HepG2 (cell line): ENCODE measurements around the gene STMN3. TPM values are rescaled to one million over a fixed set of nuclear protein-coding genes. Genes with fewer than 3 reads are reported as not detected.
A peak's percentile ranks its signal among the peaks of the same experiment; 100 is the strongest.

Experiments used
- ADNP ChIP-seq: sonication (generic); formaldehyde crosslinking; IDR thresholded peaks from 2 replicates; pipeline ENCODE4 v1.4.0; 2020; ENCODE audit warnings: missing genetic modification reagents
- CHCHD3 ChIP-seq: sonication (generic); formaldehyde crosslinking; IDR thresholded peaks from 2 replicates; pipeline ENCODE4 v1.8.0; 2022; ENCODE audit warnings: mild to moderate bottlenecking, missing genetic modification reagents, moderate library complexity
- FOXP1 ChIP-seq, 2 experiments: fragments of 450-650 bp in 1 of 2; IDR thresholded peaks; 2 replicates each; pipeline ENCODE4 v1.6.1; 2017 to 2018; ENCODE audit warnings: antibody characterized with exemption in 1 of 2
- HHEX ChIP-seq: IDR thresholded peaks from 2 replicates; pipeline ENCODE4 v1.6.1; 2016; ENCODE audit warnings: control low read depth
- RBAK ChIP-seq: sonication (generic); formaldehyde crosslinking; IDR thresholded peaks from 2 replicates; pipeline ENCODE4 v1.5.1; 2020; ENCODE audit warnings: mild to moderate bottlenecking, missing genetic modification reagents
- RCOR2 ChIP-seq: IDR thresholded peaks from 2 replicates; pipeline ENCODE4 v1.6.1; 2016; ENCODE audit warnings: missing biosample characterization, missing genetic modification reagents
- ZMYM3 ChIP-seq: sonication (generic); formaldehyde crosslinking; IDR thresholded peaks from 2 replicates; pipeline ENCODE4 v1.5.1; 2020; ENCODE audit warnings: mild to moderate bottlenecking, missing genetic modification reagents
- ZNF350 ChIP-seq: sonication (generic); formaldehyde crosslinking; IDR thresholded peaks from 2 replicates; pipeline ENCODE4 v1.4.0; 2020; ENCODE audit warnings: mild to moderate bottlenecking, low read depth, missing genetic modification reagents, borderline replicate concordance
- ZNF407 ChIP-seq: sonication (generic); formaldehyde crosslinking; IDR thresholded peaks from one replicate; pipeline ENCODE4 v1.5.1; 2020; ENCODE audit warnings: mild to moderate bottlenecking, missing genetic modification reagents; ENCODE audit errors: not compliant biosample characterization
- ZNF546 ChIP-seq: sonication (generic); formaldehyde crosslinking; conservative IDR thresholded peaks from 2 replicates; pipeline ENCODE4 v1.8.1; 2023; ENCODE audit warnings: mild to moderate bottlenecking, missing genetic modification reagents
- ZNF569 ChIP-seq: sonication (generic); formaldehyde crosslinking; IDR thresholded peaks from 2 replicates; pipeline ENCODE4 v1.5.0; 2020; ENCODE audit warnings: mild to moderate bottlenecking, missing genetic modification reagents, moderate library complexity, borderline replicate concordance
- ZNF607 ChIP-seq: sonication (generic); formaldehyde crosslinking; IDR thresholded peaks from 2 replicates; pipeline ENCODE4 v1.5.1; 2020; ENCODE audit warnings: missing genetic modification reagents, mild to moderate bottlenecking, borderline replicate concordance
- ZNF678 ChIP-seq: sonication (generic); formaldehyde crosslinking; IDR thresholded peaks from 2 replicates; pipeline ENCODE4 v1.4.0; 2020; ENCODE audit warnings: mild to moderate bottlenecking, missing genetic modification reagents
- polyA plus RNA-seq, 8 experiments: library from polyadenylated mRNA; depleted of rRNA in 3 of 8; stranded (reverse) in 7 of 8; unstranded in 1 of 8; fragments of >200 nt; fragmentation: Illumina TruSeq in 4 of 8; extraction: Trizol in 4 of 8; gene quantifications; 2 replicates each; pipeline versions ENCODE4 v1.2.1 to v1.2.3, GENCODE V29; 2011 to 2016; ENCODE audit warnings: low read depth in 4 of 8, missing spikeins in 1 of 8, mixed read lengths in 1 of 8; ENCODE audit not compliant: insufficient read depth in 1 of 8
- total RNA-seq, 5 experiments: library from RNA; depleted of rRNA; stranded (reverse); fragments of >200 nt; fragmentation: Illumina TruSeq; extraction: Trizol; gene quantifications; 2 replicates each; pipeline ENCODE4 v1.2.3, GENCODE V29; 2016; ENCODE audit warnings: low read depth in 1 of 5
- TF ChIP-seq, protein P1 (sequence below): sonication (generic); formaldehyde crosslinking; IDR thresholded peaks from 2 replicates; pipeline ENCODE4 v1.4.0; 2020; ENCODE audit warnings: missing genetic modification reagents, mild to moderate bottlenecking, borderline replicate concordance
- TF ChIP-seq, protein P2 (sequence below): sonication (generic); formaldehyde crosslinking; IDR thresholded peaks from 2 replicates; pipeline ENCODE4 v1.5.0; 2020; ENCODE audit warnings: mild to moderate bottlenecking, missing genetic modification reagents
- TF ChIP-seq, protein P3 (sequence below): sonication (generic); formaldehyde crosslinking; IDR thresholded peaks from 2 replicates; pipeline ENCODE4 v1.5.0; 2020; ENCODE audit warnings: missing genetic modification reagents

Gene STMN3
- total and polyA plus RNA-seq, 2 of the 13 experiments (the other 11 are each of a cell fraction or from before 2014, with no cell fraction given): 21.0 to 48.3 TPM

DNA sequence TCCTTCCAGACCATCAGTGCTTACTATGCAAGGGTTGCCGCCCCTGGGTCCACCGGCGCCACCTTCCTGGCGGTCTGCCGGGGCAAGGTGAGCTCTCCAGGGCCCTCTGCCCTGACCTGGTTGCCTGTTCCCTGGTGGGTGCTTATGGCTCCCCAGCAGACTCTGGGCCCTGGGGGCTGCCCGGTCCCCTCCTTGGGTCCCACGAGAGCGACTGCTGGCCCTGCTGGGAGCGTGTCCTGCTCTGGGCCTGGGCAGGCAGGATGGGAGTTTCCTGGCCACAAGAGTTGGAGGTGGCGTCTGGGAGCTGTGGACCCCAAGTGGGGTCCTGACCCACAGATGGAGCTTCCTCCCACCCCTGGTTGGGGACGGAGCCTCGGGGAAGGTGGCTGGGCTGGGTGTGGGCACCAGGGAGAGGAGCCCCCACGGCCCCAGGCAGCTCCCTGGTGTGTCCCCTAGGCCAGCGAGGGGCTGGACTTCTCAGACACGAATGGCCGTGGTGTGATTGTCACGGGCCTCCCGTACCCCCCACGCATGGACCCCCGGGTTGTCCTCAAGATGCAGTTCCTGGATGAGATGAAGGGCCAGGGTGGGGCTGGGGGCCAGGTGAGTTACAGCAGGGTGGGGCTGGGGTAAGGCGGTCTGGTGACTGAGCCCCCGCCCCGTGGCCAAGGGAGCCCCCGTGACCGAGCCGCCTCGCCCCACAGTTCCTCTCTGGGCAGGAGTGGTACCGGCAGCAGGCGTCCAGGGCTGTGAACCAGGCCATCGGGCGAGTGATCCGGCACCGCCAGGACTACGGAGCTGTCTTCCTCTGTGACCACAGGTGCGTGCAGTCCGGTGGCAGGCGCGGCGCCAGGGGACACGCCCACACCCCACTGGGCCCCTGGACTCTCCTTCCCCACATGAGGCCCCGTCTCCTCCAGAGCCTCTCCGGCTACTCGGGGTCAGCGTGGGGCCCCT lies 36.1 kb upstream of the STMN3 start (continued):
- TF ChIP-seq ZNF407 (peak; percentile 42), ZNF350 (CRISPR knock-in tag) (no peak), ZNF678 (CRISPR knock-in tag) (no peak), FOXP1 (IDR thresholded peaks at IDR 0.05) (no peak), FOXP1 (CRISPR knock-in tag; IDR thresholded peaks at IDR 0.05) (no peak), CHCHD3 (CRISPR knock-in tag) (0 out of 2 replicates have a peak, but pooled peaks have one; percentile 22), ADNP (CRISPR knock-in tag) (no peak), RBAK (CRISPR knock-in tag) (no peak), ZNF607 (no peak), ZNF569 (no peak), ZMYM3 (no peak), HHEX (CRISPR knock-in tag) (no peak), RCOR2 (CRISPR knock-in tag) (no peak), ZNF546 (CRISPR knock-in tag) (no peak)
- TF ChIP-seq, protein P1, sequence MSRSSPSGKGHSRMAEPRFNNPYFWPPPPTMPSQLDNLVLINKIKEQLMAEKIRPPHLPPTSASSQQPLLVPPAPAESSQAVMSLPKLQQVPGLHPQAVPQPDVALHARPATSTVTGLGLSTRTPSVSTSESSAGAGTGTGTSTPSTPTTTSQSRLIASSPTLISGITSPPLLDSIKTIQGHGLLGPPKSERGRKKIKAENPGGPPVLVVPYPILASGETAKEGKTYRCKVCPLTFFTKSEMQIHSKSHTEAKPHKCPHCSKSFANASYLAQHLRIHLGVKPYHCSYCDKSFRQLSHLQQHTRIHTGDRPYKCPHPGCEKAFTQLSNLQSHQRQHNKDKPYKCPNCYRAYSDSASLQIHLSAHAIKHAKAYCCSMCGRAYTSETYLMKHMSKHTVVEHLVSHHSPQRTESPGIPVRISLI: no peak
- TF ChIP-seq, protein P2, sequence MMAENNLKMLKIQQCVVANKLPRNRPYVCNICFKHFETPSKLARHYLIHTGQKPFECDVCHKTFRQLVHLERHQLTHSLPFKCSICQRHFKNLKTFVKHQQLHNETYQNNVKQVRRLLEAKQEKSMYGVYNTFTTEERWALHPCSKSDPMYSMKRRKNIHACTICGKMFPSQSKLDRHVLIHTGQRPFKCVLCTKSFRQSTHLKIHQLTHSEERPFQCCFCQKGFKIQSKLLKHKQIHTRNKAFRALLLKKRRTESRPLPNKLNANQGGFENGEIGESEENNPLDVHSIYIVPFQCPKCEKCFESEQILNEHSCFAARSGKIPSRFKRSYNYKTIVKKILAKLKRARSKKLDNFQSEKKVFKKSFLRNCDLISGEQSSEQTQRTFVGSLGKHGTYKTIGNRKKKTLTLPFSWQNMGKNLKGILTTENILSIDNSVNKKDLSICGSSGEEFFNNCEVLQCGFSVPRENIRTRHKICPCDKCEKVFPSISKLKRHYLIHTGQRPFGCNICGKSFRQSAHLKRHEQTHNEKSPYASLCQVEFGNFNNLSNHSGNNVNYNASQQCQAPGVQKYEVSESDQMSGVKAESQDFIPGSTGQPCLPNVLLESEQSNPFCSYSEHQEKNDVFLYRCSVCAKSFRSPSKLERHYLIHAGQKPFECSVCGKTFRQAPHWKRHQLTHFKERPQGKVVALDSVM (CRISPR knock-in tag): no peak
- TF ChIP-seq, protein P3, sequence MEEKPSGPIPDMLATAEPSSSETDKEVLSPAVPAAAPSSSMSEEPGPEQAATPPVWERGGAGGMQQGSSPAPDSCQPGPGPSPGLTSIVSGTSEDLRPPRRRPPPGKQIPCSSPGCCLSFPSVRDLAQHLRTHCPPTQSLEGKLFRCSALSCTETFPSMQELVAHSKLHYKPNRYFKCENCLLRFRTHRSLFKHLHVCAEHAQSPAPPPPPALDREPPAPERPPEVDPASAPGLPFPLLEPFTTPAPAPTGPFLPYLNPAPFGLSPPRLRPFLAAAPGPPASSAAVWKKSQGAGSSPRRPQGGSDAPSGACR (CRISPR knock-in tag): no peak
